ENCODE measurements around the gene MYL7. TPM values are rescaled to one million over a fixed set of nuclear protein-coding genes. Genes with fewer than 3 reads are reported as not detected.

MYL7 gene
- total and polyA plus RNA-seq, 10 donors: 0.22 to 1.6 TPM; not detected in 8

GRCh38 chr7:44167920-44168319, 26.8 kb upstream of the MYL7 start:
- intact Hi-C loops (cut with DNase I; ENCODE audit: low total_unique reads): no loop called here
- H3K27me3 ChIP-seq (replicated peaks in 1 of 7): no peaks in the 10 kb centered on the region

GRCh38 chr7:44163591-44163990, 22.5 kb upstream of the MYL7 start:
- peaks cover 0 to 8% (median 0%) of the 10 kb centered on the region in 8 donors for H3K9me3 ChIP-seq
- DNase-seq: no peak
- H3K27me3 ChIP-seq (replicated peaks in 1 of 7): no peaks in the 10 kb centered on the region
- no peaks in the 10 kb centered on the region for H3K36me3 ChIP-seq
- TF ChIP-seq CTCF (IDR thresholded peaks at IDR 0.05 in 8 of 11, conservative IDR thresholded peaks at IDR 0.05 in 3 of 11) (no peak), POLR2AphosphoS5 (IDR thresholded peaks at IDR 0.05) (no peak), POLR2A (IDR thresholded peaks at IDR 0.05) (no peak)
- intact Hi-C loops (cut with DNase I; ENCODE audit: low total_unique reads): no loop called here
- no peak overlapping the region for H3K4me3 ChIP-seq
- peaks cover 0 to 13% (median 7%) of the 10 kb centered on the region in 6 donors for H3K4me1 ChIP-seq
- no peak overlapping the region for H3K27ac ChIP-seq
- WGBS, 5 donors: 62 to 82% (median 74%) methylated on average over 1 of the region's 1 CpG

More at GRCh38 chr7:44167920-44168319, 26.8 kb upstream of the MYL7 start:
- H3K4me1 ChIP-seq: peaks cover 0 to 13% (median 7%) of the 10 kb centered on the region in 6 donors
- no peak overlapping the region for H3K4me3 ChIP-seq
- DNase-seq: no peak
- no peak overlapping the region for H3K27ac ChIP-seq
- TF ChIP-seq POLR2A (IDR thresholded peaks at IDR 0.05) (no peak), CTCF (IDR thresholded peaks at IDR 0.05 in 8 of 11, conservative IDR thresholded peaks at IDR 0.05 in 3 of 11) (no peak), POLR2AphosphoS5 (IDR thresholded peaks at IDR 0.05) (no peak)
- peaks cover 0 to 8% (median 0%) of the 10 kb centered on the region in 8 donors for H3K9me3 ChIP-seq
- no peaks in the 10 kb centered on the region for H3K36me3 ChIP-seq

- H3K27ac ChIP-seq: no peak overlapping the region
- no peaks in the 10 kb centered on the region for H3K36me3 ChIP-seq
- 88 to 100% (median 88%) methylated on average over 1 of the region's 1 CpG for WGBS, 5 donors
- H3K4me1 ChIP-seq: peaks cover 0 to 7% (median 2%) of the 10 kb centered on the region in 6 donors
- H3K4me3 ChIP-seq: no peak overlapping the region
- H3K27me3 ChIP-seq (replicated peaks in 1 of 7): no peaks in the 10 kb centered on the region
- TF ChIP-seq POLR2A (IDR thresholded peaks at IDR 0.05): no peak
- TF ChIP-seq POLR2AphosphoS5 (IDR thresholded peaks at IDR 0.05): no peak
- no peak for TF ChIP-seq CTCF (IDR thresholded peaks at IDR 0.05 in 8 of 11, conservative IDR thresholded peaks at IDR 0.05 in 3 of 11)
- peaks cover 0 to 8% (median 0%) of the 10 kb centered on the region in 8 donors for H3K9me3 ChIP-seq
- DNase-seq: no peak
- intact Hi-C loops (cut with DNase I; ENCODE audit: low total_unique reads): no loop called here
Observed at GRCh38 chr7:44162785-44163395, 21.8 kb upstream of the MYL7 start.

- Histone ChIP-seq H3K9me3 (peaks cover 0 to 8% (median 0%) of the 10 kb centered on the region in 8 donors), H3K4me1 (no peaks in the 10 kb centered on the region), H3K36me3 (no peaks in the 10 kb centered on the region), H3K27me3 (replicated peaks in 1 of 7) (no peaks in the 10 kb centered on the region), H3K4me3 (no peak overlapping the region), H3K27ac (no peak overlapping the region)
- intact Hi-C loops (cut with DNase I; ENCODE audit: low total_unique reads): no loop called here
- DNase-seq: no peak
- WGBS, 5 donors: 77 to 91% (median 80%) methylated on average over 4 of the region's 4 CpGs
- TF ChIP-seq POLR2A (IDR thresholded peaks at IDR 0.05): no peak
- peak in 1 of 3 donors; percentile 32 for TF ChIP-seq POLR2AphosphoS5 (IDR thresholded peaks at IDR 0.05)
Observed at GRCh38 chr7:44162179-44162578, 21.0 kb upstream of the MYL7 start.

All from spleen (tissue), 11 donors.